K562 (cell line): ENCODE measurements around the gene NDRG3. TPM values are rescaled to one million over a fixed set of nuclear protein-coding genes. Genes with fewer than 3 reads are reported as not detected.

ENCODE experiments used
- CEBPZ ChIP-seq: fragments of 150-350 bp; IDR thresholded peaks from 2 replicates; pipeline ENCODE4 v1.6.1; 2014; ENCODE audit warnings: low read depth, mild to moderate bottlenecking, low read length, borderline replicate concordance
- CGGBP1 ChIP-seq: fragments of 250-450 bp; sonication (Bioruptor Pico); IDR thresholded peaks from 2 replicates; pipeline ENCODE4 v1.9.0; 2021; ENCODE audit warnings: mild to moderate bottlenecking
- CHD4 ChIP-seq: fragments of 200-600 bp; sonication (generic); IDR thresholded peaks from 3 replicates; pipeline ENCODE4 v1.6.1; 2012; ENCODE audit warnings: low read depth, mild to moderate bottlenecking, mixed read lengths, low read length, inconsistent platforms; ENCODE audit not compliant: insufficient read depth, insufficient replicate concordance, poor library complexity, severe bottlenecking
- ELK1 ChIP-seq: sonication (generic); formaldehyde crosslinking; IDR thresholded peaks from 2 replicates; pipeline ENCODE4 v1.8.1; 2022; ENCODE audit warnings: missing genetic modification reagents
- RERE ChIP-seq: sonication (generic); formaldehyde crosslinking; IDR thresholded peaks from 2 replicates; pipeline ENCODE4 v1.8.0; 2023; ENCODE audit warnings: missing genetic modification reagents, mild to moderate bottlenecking, borderline replicate concordance
- SRSF3 ChIP-seq: fragments of 200-400 bp; formaldehyde crosslinking; IDR thresholded peaks from 2 replicates; pipeline ENCODE4 v1.6.1; 2016; ENCODE audit warnings: mild to moderate bottlenecking, low read length, moderate library complexity; ENCODE audit not compliant: insufficient read depth
- ZFP30 ChIP-seq: fragments of 250-450 bp; sonication (Bioruptor Pico); IDR thresholded peaks from 2 replicates; pipeline ENCODE4 v1.8.0; 2022; ENCODE audit warnings: moderate library complexity, mild to moderate bottlenecking, inconsistent platforms, borderline replicate concordance
- ZFPM2 ChIP-seq: fragments of 250-450 bp; sonication (Bioruptor Pico); IDR thresholded peaks from 2 replicates; pipeline ENCODE4 v1.5.1; 2022; ENCODE audit warnings: mild to moderate bottlenecking
- ZMIZ1 ChIP-seq, 2 experiments: fragments of 150-350 bp in 1 of 2; IDR thresholded peaks; 2 replicates each; pipeline ENCODE4 v1.6.1; 2012 to 2016; ENCODE audit warnings: low read depth in 2 of 2, low read length in 2 of 2, mild to moderate bottlenecking in 1 of 2, moderate library complexity in 1 of 2
- ZNF436 ChIP-seq: fragments of 250-450, 450-650 bp; sonication (Bioruptor Pico); formaldehyde crosslinking; IDR thresholded peaks from 2 replicates; pipeline ENCODE4 v1.7.0; 2020; ENCODE audit warnings: mild to moderate bottlenecking
- ZNF668 ChIP-seq: fragments of 250-450 bp; sonication (Bioruptor Pico); IDR thresholded peaks from 2 replicates; pipeline ENCODE4 v1.8.0; 2022; ENCODE audit warnings: mild to moderate bottlenecking, inconsistent platforms
- polyA plus RNA-seq, 8 experiments: library from polyadenylated mRNA; depleted of rRNA in 4 of 8; stranded (reverse) in 5 of 8; unstranded in 3 of 8; fragments of >200 nt; fragmentation: Nextera tagmentation in 2 of 8; fragmentation: Illumina TruSeq in 1 of 8; extraction: Ambion mirVana in 2 of 8; extraction: Trizol in 1 of 8; gene quantifications; 2 replicates each; pipeline versions ENCODE4 v1.2.1 to v1.2.3, GENCODE V29; 2011 to 2014; ENCODE audit warnings: inconsistent platforms in 1 of 8, missing spikeins in 1 of 8
- total RNA-seq, 7 experiments: library from RNA; depleted of rRNA in 6 of 7; stranded (reverse); fragments of >200 nt in 6 of 7; fragmentation: Illumina TruSeq in 2 of 7; extraction: Trizol in 2 of 7; gene quantifications; 2 replicates each; pipeline versions ENCODE4 v1.2.1 to v1.2.3, GENCODE V29; 2011 to 2021; ENCODE audit warnings: low replicate concordance in 1 of 7

NDRG3 gene
- total and polyA plus RNA-seq, 9 of the 15 experiments (the other 6 are each of a cell fraction or from before 2014, with no cell fraction given): 14.6 to 39.4 (median 24.4) TPM

- TF ChIP-seq CEBPZ: no peak
- TF ChIP-seq ZMIZ1 (IDR thresholded peaks at IDR 0.05; ENCODE audit: low read depth in 2 of 2, low read length in 2 of 2): no peak
- TF ChIP-seq SRSF3: 0 out of 2 replicates have a peak, but pooled peaks have one; percentile 45
- no peak for TF ChIP-seq ZNF436
- TF ChIP-seq ZFP30: no peak
- peak; percentile 57; the same call in 1 of the 2 replicates for TF ChIP-seq ZFPM2 (CRISPR knock-in tag)
- no peak for TF ChIP-seq ELK1 (CRISPR knock-in tag)
- TF ChIP-seq CHD4: no peak
- no peak for TF ChIP-seq ZNF668 (CRISPR knock-in tag)
- no peak for TF ChIP-seq CGGBP1 (CRISPR knock-in tag)
- TF ChIP-seq RERE (CRISPR knock-in tag): no peak
Observed at GRCh38 chr20:36773597-36774390, 27.9 kb upstream of the NDRG3 start, which contains the start of gene DSN1 (continued).
